Effector memory CD8-positive, alpha-beta T cell (primary cell): ENCODE results near the gene RBM15B.
A peak's percentile ranks its signal among the peaks of the same experiment; 100 is the strongest.

Source experiments
- ATAC-seq: fragments of 150-1000 bp; cut with Tn5 transposase; replicated peaks from 2 replicates; pipeline ENCODE4 v1.10.0; 2021; ENCODE audit warnings: mild to moderate bottlenecking, moderate library complexity
- DNase-seq, 3 experiments: peaks; one replicate each; pipeline ENCODE4 v3.0.0; 2021
- H3K27ac Mint-ChIP-seq, 2 donors: one replicate each; pipeline ENCODE4 v1.8.0; 2022; ENCODE audit warnings: mild to moderate bottlenecking in 2 of 2, mixed read lengths in 2 of 2, moderate library complexity in 2 of 2
- H3K27me3 Mint-ChIP-seq, 2 donors: one replicate each; pipeline ENCODE4 v1.8.0; 2022; ENCODE audit warnings: mixed read lengths in 2 of 2
- H3K36me3 Mint-ChIP-seq: one replicate; pipeline ENCODE4 v1.8.0; 2022; ENCODE audit warnings: mild to moderate bottlenecking, moderate library complexity, mixed read lengths; ENCODE audit not compliant: insufficient read depth
- H3K4me1 Mint-ChIP-seq, 2 donors: one replicate each; pipeline ENCODE4 v1.8.0; 2022; ENCODE audit warnings: low read depth in 2 of 2, mixed read lengths in 2 of 2
- H3K4me3 Mint-ChIP-seq, 2 donors: one replicate each; pipeline ENCODE4 v1.8.0; 2022; ENCODE audit warnings: mild to moderate bottlenecking in 2 of 2, mixed read lengths in 2 of 2, moderate library complexity in 2 of 2
- H3K9me3 Mint-ChIP-seq, 2 donors: one replicate each; pipeline ENCODE4 v1.8.0; 2022; ENCODE audit warnings: mixed read lengths in 2 of 2
- total RNA-seq, 9 experiments: gene quantifications; one replicate each; lab custom pipeline; 2026; lab: John Stamatoyannopoulos, UW

RBM15B gene
- total RNA-seq, result 104 to 215 (median 185) reads per million in 9 experiments

GRCh38 chr3:51391075-51391565 lies at the start of gene RBM15B:
Gene RBM15B, plus strand, starts transcription at chr3:51391285. Its CDS starts 115 bp downstream, at chr3:51391400.
- peaks cover 82% of the 10 kb centered on the region for H3K36me3 Mint-ChIP-seq
- peak within 1 kb of the TSS; percentile 79 to 84 for H3K4me3 Mint-ChIP-seq
- H3K9me3 Mint-ChIP-seq, result no peaks in the 10 kb centered on the region
- H3K4me1 Mint-ChIP-seq, result peaks cover 45 to 57% of the 10 kb centered on the region in 2 donors
- peak; percentile 89 for ATAC-seq
- no peaks in the 10 kb centered on the region for H3K27me3 Mint-ChIP-seq
- DNase-seq, result peak; percentile 94 to 96 (median 96)
- H3K27ac Mint-ChIP-seq, result peak within 1 kb of the TSS; percentile 93

- no peak for DNase-seq
- Mint-ChIP-seq H3K4me3 (no peak overlapping the region), H3K9me3 (no peaks in the 10 kb centered on the region), H3K4me1 (no peaks in the 10 kb centered on the region), H3K27me3 (no peaks in the 10 kb centered on the region), H3K27ac (peak overlapping the region in 1 of 2 donors; percentile 24), H3K36me3 (no peaks in the 10 kb centered on the region)
- no peak for ATAC-seq
Measured at GRCh38 chr3:51343918-51344687, 47.0 kb upstream of the RBM15B start.

DNA sequence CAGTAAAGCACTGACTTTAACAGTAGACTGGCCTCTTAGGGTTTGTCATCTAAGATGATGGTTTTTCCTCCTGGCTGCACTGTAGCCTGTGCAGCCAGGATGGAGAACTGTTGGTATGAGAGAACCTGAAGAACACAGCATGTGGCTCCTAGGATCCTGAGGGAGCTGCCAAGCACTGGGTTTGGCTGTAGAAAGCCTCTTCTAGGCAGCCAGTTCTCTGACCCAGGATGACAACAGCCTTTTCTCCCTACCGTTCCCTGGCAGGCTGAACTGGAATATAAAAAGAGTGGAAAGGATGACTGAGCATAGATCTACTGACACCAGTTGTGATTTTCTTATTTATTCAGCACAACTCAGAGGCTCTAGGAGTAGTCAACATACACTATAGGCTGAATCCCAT lies 40.3 kb upstream of the RBM15B start:
- H3K4me3 Mint-ChIP-seq, result no peak overlapping the region
- H3K27me3 Mint-ChIP-seq, result no peaks in the 10 kb centered on the region
- H3K4me1 Mint-ChIP-seq, result peaks cover 0 to 4% of the 10 kb centered on the region in 2 donors
- no peak overlapping the region for H3K27ac Mint-ChIP-seq
- H3K9me3 Mint-ChIP-seq, result no peaks in the 10 kb centered on the region
- no peak for DNase-seq
- H3K36me3 Mint-ChIP-seq, result peaks cover 3% of the 10 kb centered on the region
- no peak for ATAC-seq

DNA sequence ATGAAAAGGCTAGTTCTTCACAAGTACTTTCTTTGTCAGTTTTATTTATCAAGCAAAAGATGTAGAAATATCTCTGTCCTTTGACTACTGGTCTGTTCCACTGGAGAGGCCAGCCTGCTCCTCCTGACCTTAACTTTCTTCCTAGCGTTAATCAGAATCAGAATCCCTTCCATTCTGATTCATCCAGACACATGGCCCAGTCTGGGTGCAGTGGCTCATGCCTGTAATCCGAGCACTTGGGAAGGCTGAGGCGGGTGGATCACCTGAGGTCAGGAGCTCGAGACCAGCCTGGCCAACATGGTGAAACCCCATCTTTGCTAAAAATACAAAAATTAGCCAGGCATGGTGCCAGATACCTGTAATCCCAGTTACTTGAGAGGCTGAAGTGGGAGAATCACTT lies 38.0 kb upstream of the RBM15B start:
- Mint-ChIP-seq H3K9me3 (no peaks in the 10 kb centered on the region), H3K4me1 (peaks cover 0 to 4% of the 10 kb centered on the region in 2 donors), H3K27me3 (no peaks in the 10 kb centered on the region), H3K27ac (no peak overlapping the region), H3K36me3 (peaks cover 3% of the 10 kb centered on the region), H3K4me3 (no peak overlapping the region)
- DNase-seq (no peak), ATAC-seq (no peak)

GRCh38 chr3:51353691-51354090 lies 37.4 kb upstream of the RBM15B start:
- ATAC-seq, result no peak
- peaks cover 0 to 4% of the 10 kb centered on the region in 2 donors for H3K4me1 Mint-ChIP-seq
- H3K36me3 Mint-ChIP-seq, result peaks cover 3% of the 10 kb centered on the region
- DNase-seq, result no peak
- no peaks in the 10 kb centered on the region for H3K27me3 Mint-ChIP-seq
- no peak overlapping the region for H3K27ac Mint-ChIP-seq
- no peak overlapping the region for H3K4me3 Mint-ChIP-seq
- H3K9me3 Mint-ChIP-seq, result no peaks in the 10 kb centered on the region

GRCh38 chr3:51354172-51354571 lies 36.9 kb upstream of the RBM15B start:
- no peak for ATAC-seq
- Mint-ChIP-seq H3K4me1 (peaks cover 0 to 4% of the 10 kb centered on the region in 2 donors), H3K27ac (no peak overlapping the region), H3K9me3 (no peaks in the 10 kb centered on the region), H3K4me3 (no peak overlapping the region), H3K27me3 (no peaks in the 10 kb centered on the region), H3K36me3 (peaks cover 3% of the 10 kb centered on the region)
- no peak for DNase-seq

DNA sequence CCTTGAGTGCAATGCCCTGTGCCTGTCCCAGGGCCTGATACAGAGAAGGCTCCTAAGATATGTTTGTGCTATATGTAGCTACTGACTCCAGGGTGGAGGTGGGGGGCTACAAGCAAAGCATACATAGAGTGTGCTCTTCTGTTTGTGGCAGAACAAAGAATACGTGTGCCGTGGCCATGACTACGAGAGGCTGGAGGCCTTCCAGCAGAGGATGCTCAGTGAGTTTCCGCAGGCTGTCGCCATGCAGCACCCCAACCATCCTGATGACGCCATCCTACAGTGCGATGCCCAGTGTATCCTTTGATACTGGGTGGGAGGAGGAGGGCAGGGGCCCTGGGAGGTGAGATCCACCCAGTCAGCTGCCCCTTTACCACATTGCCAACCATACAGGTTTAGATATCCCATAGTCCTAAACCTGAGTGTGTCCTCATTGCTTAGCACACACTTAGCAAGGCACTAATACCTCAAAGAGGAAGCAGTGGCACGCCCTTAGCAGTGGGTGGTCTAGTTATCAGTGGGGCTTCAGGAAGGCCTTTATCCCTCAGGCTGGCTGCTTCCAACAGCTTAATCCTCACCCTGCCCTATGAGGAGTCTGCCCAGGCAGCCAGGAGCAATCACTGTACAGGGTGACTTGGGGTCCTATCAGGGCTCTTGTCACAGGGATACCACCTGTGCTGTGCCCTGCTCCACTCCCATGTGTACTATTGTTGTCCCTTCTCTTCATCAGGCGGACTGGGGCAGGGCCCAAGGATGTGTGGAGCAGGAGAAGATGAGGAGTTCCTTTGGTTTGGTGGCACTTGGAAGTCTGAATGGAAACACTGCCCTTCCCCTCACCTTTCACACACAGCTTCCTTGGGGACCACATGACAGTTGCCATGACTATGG lies 36.1 kb upstream of the RBM15B start:
- no peaks in the 10 kb centered on the region for H3K27me3 Mint-ChIP-seq
- H3K36me3 Mint-ChIP-seq, result peaks cover 3% of the 10 kb centered on the region
- H3K9me3 Mint-ChIP-seq, result no peaks in the 10 kb centered on the region
- no peak overlapping the region for H3K4me3 Mint-ChIP-seq
- H3K27ac Mint-ChIP-seq, result no peak overlapping the region
- ATAC-seq (no peak), DNase-seq (no peak)
- H3K4me1 Mint-ChIP-seq, result peaks cover 0 to 4% of the 10 kb centered on the region in 2 donors

GRCh38 chr3:51355891-51356578 lies 35.0 kb upstream of the RBM15B start:
- Mint-ChIP-seq H3K27ac (no peak overlapping the region), H3K27me3 (no peaks in the 10 kb centered on the region), H3K36me3 (peaks cover 3% of the 10 kb centered on the region), H3K4me3 (no peak overlapping the region), H3K9me3 (no peaks in the 10 kb centered on the region), H3K4me1 (peaks cover 0 to 4% of the 10 kb centered on the region in 2 donors)
- ATAC-seq (no peak), DNase-seq (no peak)

DNA sequence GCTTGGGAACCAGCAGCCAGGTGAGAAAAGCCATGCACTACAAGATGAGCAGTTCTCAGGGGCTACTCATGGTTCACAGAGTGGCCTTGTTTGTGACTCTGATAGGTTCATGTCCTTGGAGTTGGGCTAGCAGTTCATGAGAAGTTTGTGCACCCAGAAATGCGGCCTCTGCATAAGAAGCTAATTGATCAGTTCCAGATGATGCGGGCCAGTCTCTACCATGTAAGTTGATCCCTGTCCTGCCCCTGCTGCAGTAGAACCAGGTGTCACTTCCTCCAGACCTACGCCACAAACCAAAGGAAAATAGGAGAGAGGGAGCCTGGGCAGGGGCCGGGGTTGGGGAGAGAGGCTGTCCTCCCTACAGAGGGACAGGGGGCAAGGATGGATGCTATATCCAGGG lies 33.2 kb upstream of the RBM15B start:
- ATAC-seq, result no peak
- Mint-ChIP-seq H3K9me3 (no peaks in the 10 kb centered on the region), H3K27me3 (no peaks in the 10 kb centered on the region), H3K4me3 (no peak overlapping the region), H3K4me1 (peaks cover 0 to 4% of the 10 kb centered on the region in 2 donors), H3K36me3 (peaks cover under 1% of the 10 kb centered on the region), H3K27ac (no peak overlapping the region)
- no peak for DNase-seq

- DNase-seq (no peak), ATAC-seq (no peak)
- Mint-ChIP-seq H3K4me1 (peaks cover 0 to 4% of the 10 kb centered on the region in 2 donors), H3K27ac (no peak overlapping the region), H3K4me3 (no peak overlapping the region), H3K9me3 (no peaks in the 10 kb centered on the region), H3K27me3 (no peaks in the 10 kb centered on the region), H3K36me3 (no peaks in the 10 kb centered on the region)
Measured at GRCh38 chr3:51358981-51359380, 32.1 kb upstream of the RBM15B start.

DNA sequence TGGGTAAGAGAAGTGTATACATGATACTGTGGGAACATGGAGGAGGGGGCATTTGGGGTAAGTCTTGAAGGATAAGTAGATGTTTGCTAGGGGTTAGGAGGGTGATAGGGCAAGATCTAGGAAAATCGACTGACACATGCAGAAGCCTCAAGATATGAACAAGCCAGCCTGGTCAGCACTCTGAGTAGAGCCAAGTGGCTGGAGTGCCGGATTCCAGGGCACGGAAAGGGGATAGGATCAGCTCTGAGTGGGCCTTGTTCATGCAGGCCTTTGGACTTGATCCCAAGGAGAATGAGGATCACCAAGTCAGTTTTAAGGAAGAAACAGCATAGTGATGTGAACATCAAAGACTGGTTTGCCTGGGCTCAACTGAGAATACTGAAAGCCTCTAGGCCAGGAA lies 30.3 kb upstream of the RBM15B start:
- Mint-ChIP-seq H3K27ac (peak overlapping the region in 1 of 2 donors; percentile 77), H3K4me3 (no peak overlapping the region)

GRCh38 chr3:51361746-51362145 lies 29.3 kb upstream of the RBM15B start:
- Mint-ChIP-seq H3K27ac (no peak overlapping the region), H3K4me1 (no peaks in the 10 kb centered on the region)

More for the DNA sequence above, 30.3 kb upstream of the RBM15B start:
- H3K27me3 Mint-ChIP-seq, result peaks cover 6 to 7% of the 10 kb centered on the region in 2 donors
- H3K9me3 Mint-ChIP-seq, result no peaks in the 10 kb centered on the region
- no peak for DNase-seq
- H3K36me3 Mint-ChIP-seq, result no peaks in the 10 kb centered on the region
- no peaks in the 10 kb centered on the region for H3K4me1 Mint-ChIP-seq
- no peak for ATAC-seq

DNA sequence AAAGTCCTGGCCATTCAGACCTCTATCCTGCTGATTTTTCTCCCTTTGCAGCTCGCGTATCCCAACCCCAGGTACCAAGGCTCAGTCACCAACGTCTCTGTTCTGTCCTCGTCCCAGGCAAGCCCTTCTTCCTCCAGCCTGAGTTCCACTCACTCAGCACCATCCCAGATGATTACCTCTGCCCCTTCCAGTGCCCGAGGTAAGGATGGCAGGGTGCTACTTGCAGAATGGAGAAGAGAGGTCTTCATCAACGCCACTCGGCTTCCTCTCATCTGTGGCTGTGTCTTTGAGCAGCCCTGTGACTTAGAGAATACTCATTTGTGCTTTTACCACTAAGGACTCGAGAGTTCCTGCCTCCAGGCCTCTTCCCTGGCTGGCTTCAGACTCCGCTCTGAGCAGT lies 28.6 kb upstream of the RBM15B start:
- Mint-ChIP-seq H3K4me3 (no peak overlapping the region), H3K36me3 (no peaks in the 10 kb centered on the region), H3K27me3 (peaks cover 15 to 21% of the 10 kb centered on the region in 2 donors), H3K4me1 (no peaks in the 10 kb centered on the region), H3K27ac (no peak overlapping the region), H3K9me3 (no peaks in the 10 kb centered on the region)
- DNase-seq, result no peak
- ATAC-seq, result no peak

More at GRCh38 chr3:51361746-51362145, 29.3 kb upstream of the RBM15B start:
- Mint-ChIP-seq H3K36me3 (no peaks in the 10 kb centered on the region), H3K4me3 (no peak overlapping the region), H3K27me3 (peaks cover 9 to 14% of the 10 kb centered on the region in 2 donors), H3K9me3 (no peaks in the 10 kb centered on the region)
- ATAC-seq, result no peak
- DNase-seq, result no peak
